NCI-H774 (cell line): Measurements from ENCODE around the gene DNA2.
"Not testable (repeated sequence)": the region's sequence is repeated elsewhere in the genome, so short reads cannot be mapped to it uniquely, and the experiment has no call there.

Experiments used
- DNase-seq: peaks from one replicate; lab custom pipeline; 2025; lab: John Stamatoyannopoulos, UW

DNA2 gene

GRCh38 chr10:68471586-68472408 is at the start of gene DNA2:
Gene DNA2 (minus strand): TSS chr10:68471973. CDS start chr10:68471864, 109 bp downstream.
- peak; percentile 70 for DNase-seq

- DNase-seq = not testable (repeated sequence)
Measured at GRCh38 chr10:68518609-68519008, 46.8 kb upstream of the DNA2 start.

- DNase-seq = no peak
Measured at GRCh38 chr10:68517188-68517587, 45.4 kb upstream of the DNA2 start.

- DNase-seq = no peak
Measured at GRCh38 chr10:68516766-68517165, 45.0 kb upstream of the DNA2 start.

GRCh38 chr10:68516216-68516615 is 44.4 kb upstream of the DNA2 start:
- DNase-seq = not testable (repeated sequence)

- DNase-seq = no peak
Measured at GRCh38 chr10:68508090-68508489, 36.3 kb upstream of the DNA2 start.

GRCh38 chr10:68506411-68506810 is 34.6 kb upstream of the DNA2 start:
- DNase-seq = no peak

GRCh38 chr10:68502846-68503245 is 31.1 kb upstream of the DNA2 start:
- DNase-seq = no peak

GRCh38 chr10:68501691-68502090 is 29.9 kb upstream of the DNA2 start:
- DNase-seq = no peak

GRCh38 chr10:68499544-68499943 is 27.8 kb upstream of the DNA2 start:
- no peak for DNase-seq

GRCh38 chr10:68496072-68496471 is 24.3 kb upstream of the DNA2 start:
- DNase-seq = no peak

- no peak for DNase-seq
Measured at GRCh38 chr10:68492118-68492517, 20.3 kb upstream of the DNA2 start.

- DNase-seq = no peak
Measured at GRCh38 chr10:68489919-68490318, 18.1 kb upstream of the DNA2 start.

GRCh38 chr10:68474021-68474420 is 2.2 kb upstream of the DNA2 start:
- DNase-seq = no peak

- no peak for DNase-seq
Measured at GRCh38 chr10:68471063-68471585, 649 bp downstream of the DNA2 start.

GRCh38 chr10:68470300-68470699 is 1.5 kb downstream of the DNA2 start:
- DNase-seq = no peak

GRCh38 chr10:68469838-68470237 is 1.9 kb downstream of the DNA2 start:
- no peak for DNase-seq

GRCh38 chr10:68464729-68465128 is 7.0 kb downstream of the DNA2 start:
- not testable (repeated sequence) for DNase-seq

GRCh38 chr10:68463365-68464093 is 8.2 kb downstream of the DNA2 start:
- no peak for DNase-seq

GRCh38 chr10:68462536-68462935 is 9.2 kb downstream of the DNA2 start:
- no peak for DNase-seq

- no peak for DNase-seq
Measured at GRCh38 chr10:68461032-68461431, 10.7 kb downstream of the DNA2 start.

- DNase-seq = not testable (repeated sequence)
Measured at GRCh38 chr10:68449698-68450097, 22.1 kb downstream of the DNA2 start.

GRCh38 chr10:68446179-68446578 is 25.6 kb downstream of the DNA2 start:
- DNase-seq = no peak
